Measurements from ENCODE around the gene ARHGEF11. TPM values are rescaled to one million over a fixed set of nuclear protein-coding genes. Genes with fewer than 3 reads are reported as not detected.

Gene ARHGEF11
- total and polyA plus RNA-seq, 9 of the 15 experiments (the other 6 are each of a cell fraction or from before 2014, with no cell fraction given) = 0.14 to 15.5 (median 9.0) TPM

DNA sequence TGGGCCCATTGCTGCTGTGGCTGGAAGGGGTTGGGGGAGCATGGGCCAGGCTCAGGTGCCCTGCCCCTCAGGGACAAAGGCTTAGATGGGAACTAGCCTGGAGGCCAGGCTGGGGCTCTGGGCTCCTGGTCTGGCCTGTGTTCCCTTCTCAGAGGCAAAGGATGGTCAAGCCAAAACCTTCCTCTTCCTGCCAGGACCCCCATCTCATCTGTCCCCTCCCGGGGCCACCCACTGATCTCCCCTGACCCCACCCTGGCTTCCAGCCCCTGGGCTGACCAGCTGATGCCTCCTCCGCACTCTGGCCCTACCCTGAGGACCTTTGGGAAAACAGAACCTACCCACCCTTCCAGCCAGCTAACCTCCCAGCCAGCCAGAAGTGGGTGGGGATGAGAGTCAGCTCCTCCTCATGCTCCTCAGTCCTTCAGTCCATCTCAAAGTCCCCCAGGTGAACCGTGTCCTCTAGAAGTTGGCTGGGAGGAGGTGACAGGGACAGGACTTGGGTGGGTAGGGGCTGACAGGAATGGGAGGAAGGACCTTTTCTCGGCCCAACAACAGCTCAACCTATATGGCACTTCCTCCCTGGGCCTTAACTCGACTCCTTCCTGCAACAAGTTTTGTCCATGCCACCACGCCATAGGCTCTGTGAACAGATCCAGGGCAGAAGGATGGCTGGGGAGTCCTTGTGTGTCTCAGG, 144.5 kb downstream of the ARHGEF11 start:
- Histone ChIP-seq H3K27ac (ENCODE audit: extremely low read depth, low read depth, low read length) (no peak overlapping the region), H3K36me3 (ENCODE audit: control insufficient read depth, insufficient read depth, low read length) (no peaks in the 10 kb centered on the region), H3K4me1 (replicated peaks in 1 of 2; ENCODE audit: control insufficient read depth in 2 of 2, insufficient read depth in 2 of 2, low read length in 2 of 2) (peaks cover 15 to 42% of the 10 kb centered on the region in 2 experiments; a peak in 4 of 5 replicates), H3K9me1 (ENCODE audit: control insufficient read depth, insufficient read depth, low read length) (no peaks in the 10 kb centered on the region), H3K27me3 (ENCODE audit: control insufficient read depth in 2 of 2, insufficient read depth in 2 of 2, low read length in 2 of 2) (no peaks in the 10 kb centered on the region), H3K79me2 (ENCODE audit: control insufficient read depth, insufficient read depth, low read length) (no peaks in the 10 kb centered on the region), H3K4me3 (no peak overlapping the region), H3K4me2 (ENCODE audit: insufficient read depth, low read length) (no peak overlapping the region), H4K20me1 (replicated peaks; ENCODE audit: control insufficient read depth, insufficient read depth, low read length) (no peaks in the 10 kb centered on the region), H3K9me3 (replicated peaks; ENCODE audit: control insufficient read depth, insufficient read depth, low read depth, low read length) (no peaks in the 10 kb centered on the region), H2AFZ (ENCODE audit: low read depth, low read length) (peak overlapping the region; percentile 15; the same call in 1 of the 2 replicates), H3K9ac (ENCODE audit: insufficient read depth in 1 of 2, low read depth in 2 of 2, low read length in 2 of 2) (peak overlapping the region in 1 of 2 experiments; percentile 21; a peak in 1 of 4 replicates)
- intact Hi-C loops (cut with micrococcal nuclease) = no loop called here
- DNase-seq (ENCODE audit: extremely low read depth in 1 of 4, low spot score in 3 of 4) (no peak), ATAC-seq (no peak; the same call in 2 of the 3 replicates), FAIRE-seq (no peak)
- ChIA-PET CTCF (ENCODE audit: low intra/inter-chr PET ratio) (interaction anchor here (0.7 kb wide), 1 partner anchor 9 kb away, joined by 4 read pairs; no protein-coding TSS in a partner anchor), POLR2A (interaction anchor here (1.3 to 1.8 kb wide), 3 partner anchors 10 to 212 kb away, joined by 3 to 6 read pairs (median 3); no protein-coding TSS in a partner anchor)
- in situ Hi-C loops (cut with MboI) = no loop called here
- 39% methylated on average over 6 of the region's 6 CpGs for WGBS (ENCODE audit: insufficient coverage, low coverage, missing lambda C conversion rate)
- no TSS peak for BruUV-seq (replicated peaks)
- no peak for TF ChIP-seq RAD21 (CRISPR knock-in tag; conservative IDR thresholded peaks at IDR 0.05 in 1 of 2, IDR thresholded peaks at IDR 0.05 in 1 of 2)
- TF ChIP-seq, protein P1, sequence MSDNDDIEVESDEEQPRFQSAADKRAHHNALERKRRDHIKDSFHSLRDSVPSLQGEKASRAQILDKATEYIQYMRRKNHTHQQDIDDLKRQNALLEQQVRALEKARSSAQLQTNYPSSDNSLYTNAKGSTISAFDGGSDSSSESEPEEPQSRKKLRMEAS (CRISPR knock-in tag; IDR thresholded peaks at IDR 0.05) = 0 out of 2 replicates have a peak, but pooled peaks have one; percentile 3
- TF ChIP-seq TCF7L2 (IDR thresholded peaks at IDR 0.05; ENCODE audit: low read depth, low read length) = no peak
- TF ChIP-seq SPI1 (IDR thresholded peaks at IDR 0.05; ENCODE audit: borderline replicate concordance, low read depth, low read length) = peak; percentile 53; the same call in 1 of the 2 replicates

Measured in K562 (cell line).